ENCODE results near the gene FGF22. TPM values are rescaled to one million over a fixed set of nuclear protein-coding genes. Genes with fewer than 3 reads are reported as not detected.
A peak's percentile ranks its signal among the peaks of the same experiment; 100 is the strongest.

FGF22 gene
- total and polyA plus RNA-seq, 2 of the 13 experiments (the other 11 are each of a cell fraction or from before 2014, with no cell fraction given), result 0.24 TPM; not detected in 1

GRCh38 chr19:680287-681028 lies 40.8 kb downstream of the FGF22 start (continued):
- peak; percentile 56; the same call in 1 of the 2 replicates for TF ChIP-seq ARID4A (CRISPR knock-in tag; IDR thresholded peaks at IDR 0.05; ENCODE audit: borderline replicate concordance)
- TF ChIP-seq ZNF235 (CRISPR knock-in tag; IDR thresholded peaks at IDR 0.05; ENCODE audit: borderline replicate concordance), result no peak
- TF ChIP-seq KAT8 (CRISPR knock-in tag; IDR thresholded peaks at IDR 0.05), result no peak
- peak; percentile 84 for TF ChIP-seq ZFY (CRISPR knock-in tag; IDR thresholded peaks at IDR 0.05)
- TF ChIP-seq HIC2 (CRISPR knock-in tag; IDR thresholded peaks at IDR 0.05; ENCODE audit: low read depth), result no peak
- peak; percentile 42; the same call in 1 of the 2 replicates for TF ChIP-seq TAF1 (CRISPR knock-in tag; IDR thresholded peaks at IDR 0.05)
- TF ChIP-seq THAP8 (CRISPR knock-in tag; IDR thresholded peaks at IDR 0.05; ENCODE audit: borderline replicate concordance), result no peak
- no peak for TF ChIP-seq KMT2A (CRISPR knock-in tag; IDR thresholded peaks at IDR 0.05)
- no peak for TF ChIP-seq HOMEZ (CRISPR knock-in tag; IDR thresholded peaks at IDR 0.05; ENCODE audit: low read depth)
- peak; percentile 17; the same call in 1 of the 2 replicates for TF ChIP-seq ZNF746 (CRISPR knock-in tag; IDR thresholded peaks at IDR 0.05)
- no peak for TF ChIP-seq EP300 (IDR thresholded peaks at IDR 0.05; ENCODE audit: low read depth in 2 of 2, low read length in 2 of 2)
- TF ChIP-seq EP300 (CRISPR knock-in tag; IDR thresholded peaks at IDR 0.05; ENCODE audit: borderline replicate concordance), result no peak
- TF ChIP-seq SNRNP70 (IDR thresholded peaks at IDR 0.05; ENCODE audit: low read depth, low read length), result no peak
- TF ChIP-seq GMEB1 (CRISPR knock-in tag; IDR thresholded peaks at IDR 0.05; ENCODE audit: borderline replicate concordance), result peak; percentile 82
- peak; percentile 5 for TF ChIP-seq TFE3 (CRISPR knock-in tag; IDR thresholded peaks at IDR 0.05)
- no peak for TF ChIP-seq ZNF296 (CRISPR knock-in tag; conservative IDR thresholded peaks at IDR 0.05)
